ENCODE measurements around the gene BMPER. TPM values are rescaled to one million over a fixed set of nuclear protein-coding genes. Genes with fewer than 3 reads are reported as not detected.

BMPER gene
- total and polyA plus RNA-seq, 8 donors = 1.9 to 9.5 (median 4.6) TPM; not detected in 1

DNA sequence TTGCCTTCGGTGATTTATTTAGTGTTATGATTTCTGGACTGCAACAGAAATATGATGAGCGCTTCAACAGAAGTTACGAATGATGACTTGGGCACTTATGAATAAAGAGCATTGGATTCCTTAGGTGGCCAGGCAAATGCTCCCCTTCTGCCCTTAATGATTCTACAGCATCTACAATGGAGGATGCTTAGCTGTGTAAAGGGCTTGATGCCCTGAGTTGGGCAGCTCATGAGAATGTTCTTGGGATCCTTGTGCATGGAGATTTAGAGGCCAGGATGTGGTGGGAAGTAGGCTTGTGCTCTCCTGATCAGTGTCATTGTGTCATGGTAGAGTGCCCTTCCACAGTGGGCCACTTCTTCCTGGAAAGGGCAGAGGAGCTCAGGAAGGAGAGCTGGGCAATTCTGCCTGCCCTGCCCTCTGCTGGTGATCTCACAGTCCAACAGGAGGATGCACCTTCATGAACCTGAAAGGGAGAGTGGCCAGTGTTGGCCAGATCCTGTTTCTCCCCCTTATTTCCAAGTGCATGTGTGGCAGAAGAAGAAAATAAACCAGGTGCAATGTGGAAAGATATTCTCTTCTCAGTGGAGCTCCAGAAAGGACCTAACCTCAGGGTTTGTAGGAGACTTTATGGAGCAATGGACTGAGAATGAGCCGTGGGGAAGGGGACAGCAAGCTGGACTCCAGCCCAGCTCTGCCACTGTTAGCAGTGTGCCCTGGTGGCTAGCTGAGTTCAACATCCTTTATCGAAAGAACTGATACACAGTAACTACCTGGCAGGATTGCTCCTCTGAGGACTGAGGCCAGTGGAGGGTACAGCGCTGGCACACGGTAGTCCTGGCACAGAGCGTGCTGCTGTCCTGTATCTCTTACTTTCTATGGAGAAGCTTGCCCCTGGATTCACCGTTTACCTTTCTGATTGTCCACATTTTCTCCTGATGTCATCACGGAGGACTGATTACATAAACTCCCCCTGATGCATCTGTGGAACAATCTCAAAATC lies 182.9 kb downstream of the BMPER start:
- no peaks in the 10 kb centered on the region for H3K27me3 ChIP-seq
- intact Hi-C loops (cut with DNase I; ENCODE audit: low total_unique reads) = no loop called here
- H3K9me3 ChIP-seq = no peaks in the 10 kb centered on the region
- no peak overlapping the region for H3K4me3 ChIP-seq
- no peak for TF ChIP-seq EP300 (IDR thresholded peaks at IDR 0.05)
- no peak for TF ChIP-seq POLR2A (IDR thresholded peaks at IDR 0.05)
- TF ChIP-seq, protein P1, sequence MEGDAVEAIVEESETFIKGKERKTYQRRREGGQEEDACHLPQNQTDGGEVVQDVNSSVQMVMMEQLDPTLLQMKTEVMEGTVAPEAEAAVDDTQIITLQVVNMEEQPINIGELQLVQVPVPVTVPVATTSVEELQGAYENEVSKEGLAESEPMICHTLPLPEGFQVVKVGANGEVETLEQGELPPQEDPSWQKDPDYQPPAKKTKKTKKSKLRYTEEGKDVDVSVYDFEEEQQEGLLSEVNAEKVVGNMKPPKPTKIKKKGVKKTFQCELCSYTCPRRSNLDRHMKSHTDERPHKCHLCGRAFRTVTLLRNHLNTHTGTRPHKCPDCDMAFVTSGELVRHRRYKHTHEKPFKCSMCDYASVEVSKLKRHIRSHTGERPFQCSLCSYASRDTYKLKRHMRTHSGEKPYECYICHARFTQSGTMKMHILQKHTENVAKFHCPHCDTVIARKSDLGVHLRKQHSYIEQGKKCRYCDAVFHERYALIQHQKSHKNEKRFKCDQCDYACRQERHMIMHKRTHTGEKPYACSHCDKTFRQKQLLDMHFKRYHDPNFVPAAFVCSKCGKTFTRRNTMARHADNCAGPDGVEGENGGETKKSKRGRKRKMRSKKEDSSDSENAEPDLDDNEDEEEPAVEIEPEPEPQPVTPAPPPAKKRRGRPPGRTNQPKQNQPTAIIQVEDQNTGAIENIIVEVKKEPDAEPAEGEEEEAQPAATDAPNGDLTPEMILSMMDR (IDR thresholded peaks at IDR 0.05) = peak in 5 of 7 experiments; percentile 30 to 54 (median 37)
- no peaks in the 10 kb centered on the region for H3K4me1 ChIP-seq
- peak; percentile 46 to 47 for DNase-seq
- H3K27ac ChIP-seq = no peak overlapping the region
- 84 to 89% (median 88%) methylated on average over 10 of the region's 10 CpGs for WGBS, 5 donors
- peaks cover 0 to 7% (median 0%) of the 10 kb centered on the region in 4 donors for H3K36me3 ChIP-seq

DNA sequence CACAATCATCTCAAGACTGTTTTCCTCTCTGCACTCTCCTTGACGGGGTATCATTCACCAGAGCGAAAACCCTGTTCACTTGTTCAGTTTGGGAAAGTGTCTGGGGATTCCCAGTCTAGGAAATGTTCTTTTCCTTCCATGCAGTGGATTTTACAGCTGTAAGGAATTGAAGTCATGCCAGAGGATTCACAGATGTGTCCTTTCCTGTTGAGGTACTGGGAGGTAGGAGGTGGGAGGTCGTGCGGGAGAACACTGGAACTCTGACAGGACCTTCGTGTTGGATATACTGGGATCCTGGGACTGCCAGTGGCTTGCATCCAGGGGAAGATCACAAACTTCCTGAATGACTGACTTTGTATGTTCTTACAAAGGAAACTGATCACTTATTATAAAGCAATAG lies 185.5 kb downstream of the BMPER start:
- no peaks in the 10 kb centered on the region for H3K9me3 ChIP-seq
- H3K4me1 ChIP-seq = peaks cover 0 to 12% (median 2%) of the 10 kb centered on the region in 4 donors
- H3K4me3 ChIP-seq = no peak overlapping the region
- DNase-seq = peak in 1 of 2 donors; percentile 14
- WGBS, 5 donors = 66 to 74% (median 71%) methylated on average over 5 of the region's 5 CpGs
- H3K27ac ChIP-seq = no peak overlapping the region
- TF ChIP-seq POLR2AphosphoS5 (IDR thresholded peaks at IDR 0.05) (no peak), EP300 (IDR thresholded peaks at IDR 0.05) (no peak), POLR2A (IDR thresholded peaks at IDR 0.05) (no peak)
- TF ChIP-seq, protein P1 (IDR thresholded peaks at IDR 0.05) = no peak
- no peaks in the 10 kb centered on the region for H3K27me3 ChIP-seq
- intact Hi-C loops (cut with DNase I; ENCODE audit: low total_unique reads) = no loop called here
- peaks cover 0 to 4% (median 0%) of the 10 kb centered on the region in 4 donors for H3K36me3 ChIP-seq

- peak; percentile 33 to 56 for DNase-seq
- no peak for TF ChIP-seq POLR2A (IDR thresholded peaks at IDR 0.05)
- TF ChIP-seq, protein P1 (IDR thresholded peaks at IDR 0.05) = peak in 4 of 7 experiments; percentile 20 to 45 (median 24)
Observed at GRCh38 chr7:34091321-34091917, 186.1 kb downstream of the BMPER start.

GRCh38 chr7:34093276-34093675 lies 187.9 kb downstream of the BMPER start:
- H3K27ac ChIP-seq = no peak overlapping the region
- no peaks in the 10 kb centered on the region for H3K36me3 ChIP-seq
- intact Hi-C loops (cut with DNase I; ENCODE audit: low total_unique reads) = no loop called here
- H3K4me1 ChIP-seq = peaks cover 0 to 17% (median 8%) of the 10 kb centered on the region in 4 donors
- H3K4me3 ChIP-seq = no peak overlapping the region
- DNase-seq = no peak
- H3K27me3 ChIP-seq = no peaks in the 10 kb centered on the region
- TF ChIP-seq POLR2A (IDR thresholded peaks at IDR 0.05) (no peak), EP300 (IDR thresholded peaks at IDR 0.05) (no peak), POLR2AphosphoS5 (IDR thresholded peaks at IDR 0.05) (no peak)
- TF ChIP-seq, protein P1 (IDR thresholded peaks at IDR 0.05) = no peak
- 83 to 97% (median 91%) methylated on average over 3 of the region's 3 CpGs for WGBS, 5 donors
- H3K9me3 ChIP-seq = no peaks in the 10 kb centered on the region

More at GRCh38 chr7:34091321-34091917, 186.1 kb downstream of the BMPER start:
- Histone ChIP-seq H3K27ac (no peak overlapping the region), H3K4me1 (peaks cover 0 to 17% (median 5%) of the 10 kb centered on the region in 4 donors), H3K4me3 (no peak overlapping the region), H3K36me3 (no peaks in the 10 kb centered on the region), H3K27me3 (no peaks in the 10 kb centered on the region), H3K9me3 (no peaks in the 10 kb centered on the region)
- intact Hi-C loops (cut with DNase I; ENCODE audit: low total_unique reads) = no loop called here
- WGBS, 5 donors = 27 to 50% (median 38%) methylated on average over 4 of the region's 4 CpGs

Data from stomach (tissue), 9 donors.